GM21825 (cell line): Measurements from ENCODE around the gene KRT32.

Source experiments
- ATAC-seq: cut with Tn5 transposase; IDR thresholded peaks from one replicate; pipeline ENCODE4 v1.9.1; 2021; ENCODE audit warnings: mild to moderate bottlenecking, moderate library complexity; ENCODE audit not compliant: unreplicated experiment

The KRT32 gene

GRCh38 chr17:41466988-41467387 is at the start of gene KRT32:
TSS of gene KRT32 (minus strand) at chr17:41467386. CDS start at chr17:41467325, 61 bp downstream.
- no peak for ATAC-seq

- no peak for ATAC-seq
Measured at GRCh38 chr17:41516830-41517283, 49.7 kb upstream of the KRT32 start.

- ATAC-seq: no peak
Measured at GRCh38 chr17:41516147-41516829, 49.1 kb upstream of the KRT32 start.

GRCh38 chr17:41513168-41513547 is 46.0 kb upstream of the KRT32 start:
- no peak for ATAC-seq

GRCh38 chr17:41512546-41513167 is 45.5 kb upstream of the KRT32 start:
- no peak for ATAC-seq

GRCh38 chr17:41511716-41512115 is 44.5 kb upstream of the KRT32 start:
- no peak for ATAC-seq

GRCh38 chr17:41511116-41511515 is 43.9 kb upstream of the KRT32 start:
- no peak for ATAC-seq

GRCh38 chr17:41510251-41511065 is 43.3 kb upstream of the KRT32 start:
- ATAC-seq: no peak

- no peak for ATAC-seq
Measured at GRCh38 chr17:41507315-41507880, 40.2 kb upstream of the KRT32 start.

GRCh38 chr17:41505809-41506767 is 38.9 kb upstream of the KRT32 start:
- no peak for ATAC-seq

- ATAC-seq: no peak
Measured at GRCh38 chr17:41505007-41505808, 38.0 kb upstream of the KRT32 start, which contains the start of gene KRT13. TSS of gene KRT13 (minus strand) at chr17:41505612. CDS start at chr17:41505550, 62 bp downstream.

GRCh38 chr17:41504246-41504977 is 37.2 kb upstream of the KRT32 start:
- ATAC-seq: no peak

GRCh38 chr17:41503202-41503601 is 36.0 kb upstream of the KRT32 start:
- ATAC-seq: no peak

GRCh38 chr17:41500131-41500911 is 33.1 kb upstream of the KRT32 start:
- no peak for ATAC-seq

- no peak for ATAC-seq
Measured at GRCh38 chr17:41499714-41500113, 32.5 kb upstream of the KRT32 start.

GRCh38 chr17:41498276-41498675 is 31.1 kb upstream of the KRT32 start:
- no peak for ATAC-seq

GRCh38 chr17:41496803-41497484 is 29.8 kb upstream of the KRT32 start:
- no peak for ATAC-seq
